ENCODE results near the gene MRTFA. TPM values are rescaled to one million over a fixed set of nuclear protein-coding genes. Genes with fewer than 3 reads are reported as not detected.

The MRTFA gene
- total RNA-seq, 1 donor: 34.0 TPM

DNA sequence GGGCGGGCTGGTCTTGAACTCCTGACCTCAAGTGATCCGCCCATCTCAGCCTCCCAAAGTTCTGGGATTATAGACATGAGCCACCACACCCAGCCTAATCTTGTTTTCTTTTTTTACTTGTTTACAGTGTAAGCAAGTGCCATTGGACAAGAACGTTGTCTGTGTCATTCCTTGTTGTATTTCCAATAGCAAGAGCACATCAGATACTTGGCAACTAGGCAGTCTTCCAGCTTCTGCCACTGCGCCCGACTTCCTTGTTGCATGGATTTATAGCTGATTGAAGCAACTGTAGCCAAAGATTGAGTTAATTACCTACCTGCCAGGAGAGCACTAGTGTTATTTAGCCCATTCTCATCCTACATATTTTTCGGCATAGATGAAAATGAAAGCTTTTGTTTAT, 269.2 kb downstream of the MRTFA start:
- no peak for DNase-seq (ENCODE audit: insufficient read length, low spot score, missing footprints)
- Histone ChIP-seq H4K20me1 (ENCODE audit: insufficient read depth, low read length) (no peaks in the 10 kb centered on the region), H3K36me3 (ENCODE audit: insufficient read depth, low read length) (peaks cover 43% of the 10 kb centered on the region), H3K79me2 (ENCODE audit: insufficient read depth, low read length) (peaks cover 12% of the 10 kb centered on the region), H3K4me1 (ENCODE audit: insufficient read depth, low read length) (peaks cover 4% of the 10 kb centered on the region), H3K27ac (ENCODE audit: low read depth, low read length) (no peak overlapping the region), H3K9me3 (ENCODE audit: low read depth, low read length) (no peaks in the 10 kb centered on the region), H2AFZ (ENCODE audit: low read length) (no peak overlapping the region), H3K27me3 (ENCODE audit: insufficient read depth, low read length) (no peaks in the 10 kb centered on the region), H3K4me2 (ENCODE audit: insufficient read depth, low read length) (no peak overlapping the region), H3K4me3 (ENCODE audit: insufficient read depth, low read length) (no peak overlapping the region)
- TF ChIP-seq, protein P1, sequence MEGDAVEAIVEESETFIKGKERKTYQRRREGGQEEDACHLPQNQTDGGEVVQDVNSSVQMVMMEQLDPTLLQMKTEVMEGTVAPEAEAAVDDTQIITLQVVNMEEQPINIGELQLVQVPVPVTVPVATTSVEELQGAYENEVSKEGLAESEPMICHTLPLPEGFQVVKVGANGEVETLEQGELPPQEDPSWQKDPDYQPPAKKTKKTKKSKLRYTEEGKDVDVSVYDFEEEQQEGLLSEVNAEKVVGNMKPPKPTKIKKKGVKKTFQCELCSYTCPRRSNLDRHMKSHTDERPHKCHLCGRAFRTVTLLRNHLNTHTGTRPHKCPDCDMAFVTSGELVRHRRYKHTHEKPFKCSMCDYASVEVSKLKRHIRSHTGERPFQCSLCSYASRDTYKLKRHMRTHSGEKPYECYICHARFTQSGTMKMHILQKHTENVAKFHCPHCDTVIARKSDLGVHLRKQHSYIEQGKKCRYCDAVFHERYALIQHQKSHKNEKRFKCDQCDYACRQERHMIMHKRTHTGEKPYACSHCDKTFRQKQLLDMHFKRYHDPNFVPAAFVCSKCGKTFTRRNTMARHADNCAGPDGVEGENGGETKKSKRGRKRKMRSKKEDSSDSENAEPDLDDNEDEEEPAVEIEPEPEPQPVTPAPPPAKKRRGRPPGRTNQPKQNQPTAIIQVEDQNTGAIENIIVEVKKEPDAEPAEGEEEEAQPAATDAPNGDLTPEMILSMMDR (IDR thresholded peaks at IDR 0.05; ENCODE audit: extremely low read depth, low read depth, low read length): no peak

DNA sequence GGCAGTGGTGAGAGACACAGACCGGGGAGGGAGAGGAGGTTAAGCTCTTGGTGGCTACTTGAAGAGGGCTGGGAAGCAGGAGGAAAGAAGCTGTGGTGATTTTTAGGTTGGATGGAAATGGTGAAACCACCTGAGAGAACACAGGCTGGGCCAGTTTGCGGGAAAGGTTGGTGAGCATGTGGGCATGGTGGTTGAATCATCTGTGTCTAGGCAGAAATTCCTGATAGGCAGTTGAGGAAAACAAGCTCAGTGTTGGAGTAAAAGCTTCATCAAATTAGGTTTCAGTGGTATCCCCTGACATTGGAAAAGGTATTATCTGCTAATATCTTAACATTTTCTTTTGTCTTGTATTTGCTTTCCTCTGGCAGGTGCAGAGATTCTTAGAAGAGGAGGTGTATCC, 270.5 kb downstream of the MRTFA start:
- Histone ChIP-seq H3K27me3 (ENCODE audit: insufficient read depth, low read length) (no peaks in the 10 kb centered on the region), H3K36me3 (ENCODE audit: insufficient read depth, low read length) (peaks cover 56% of the 10 kb centered on the region), H2AFZ (ENCODE audit: low read length) (no peak overlapping the region), H3K4me3 (ENCODE audit: insufficient read depth, low read length) (no peak overlapping the region), H3K4me2 (ENCODE audit: insufficient read depth, low read length) (no peak overlapping the region), H3K9me3 (ENCODE audit: low read depth, low read length) (no peaks in the 10 kb centered on the region), H3K27ac (ENCODE audit: low read depth, low read length) (no peak overlapping the region), H4K20me1 (ENCODE audit: insufficient read depth, low read length) (no peaks in the 10 kb centered on the region), H3K4me1 (ENCODE audit: insufficient read depth, low read length) (peaks cover under 1% of the 10 kb centered on the region), H3K79me2 (ENCODE audit: insufficient read depth, low read length) (peaks cover 6% of the 10 kb centered on the region)
- TF ChIP-seq, protein P1 (IDR thresholded peaks at IDR 0.05; ENCODE audit: extremely low read depth, low read depth, low read length): no peak
- no peak for DNase-seq (ENCODE audit: insufficient read length, low spot score, missing footprints)

DNA sequence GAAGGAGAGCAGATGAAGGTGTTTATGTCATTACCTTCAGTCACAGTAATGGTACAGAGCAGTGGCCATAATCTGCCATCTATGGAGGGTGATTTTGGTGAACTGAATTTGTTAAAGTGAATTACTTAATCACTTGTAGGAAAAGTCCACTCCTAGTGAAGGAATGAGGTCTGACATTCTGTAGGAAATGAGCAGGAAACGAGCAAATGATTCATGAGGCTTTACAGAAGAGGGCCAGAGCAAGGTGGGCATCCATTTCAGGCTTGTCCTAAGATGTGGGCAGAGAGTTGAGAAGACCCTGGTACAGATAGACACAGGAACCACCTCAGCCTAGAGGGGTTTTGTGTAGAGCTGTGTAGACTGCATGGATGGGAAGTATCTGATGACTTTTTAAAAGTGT, 272.1 kb downstream of the MRTFA start:
- Histone ChIP-seq H3K9me3 (ENCODE audit: low read depth, low read length) (no peaks in the 10 kb centered on the region), H3K27ac (ENCODE audit: low read depth, low read length) (no peak overlapping the region), H4K20me1 (ENCODE audit: insufficient read depth, low read length) (no peaks in the 10 kb centered on the region), H3K36me3 (ENCODE audit: insufficient read depth, low read length) (peaks cover 72% of the 10 kb centered on the region), H3K4me3 (ENCODE audit: insufficient read depth, low read length) (no peak overlapping the region), H3K27me3 (ENCODE audit: insufficient read depth, low read length) (no peaks in the 10 kb centered on the region), H2AFZ (ENCODE audit: low read length) (no peak overlapping the region), H3K4me2 (ENCODE audit: insufficient read depth, low read length) (no peak overlapping the region), H3K4me1 (ENCODE audit: insufficient read depth, low read length) (no peaks in the 10 kb centered on the region), H3K79me2 (ENCODE audit: insufficient read depth, low read length) (no peaks in the 10 kb centered on the region)
- DNase-seq (ENCODE audit: insufficient read length, low spot score, missing footprints): no peak
- TF ChIP-seq, protein P1 (IDR thresholded peaks at IDR 0.05; ENCODE audit: extremely low read depth, low read depth, low read length): no peak

DNA sequence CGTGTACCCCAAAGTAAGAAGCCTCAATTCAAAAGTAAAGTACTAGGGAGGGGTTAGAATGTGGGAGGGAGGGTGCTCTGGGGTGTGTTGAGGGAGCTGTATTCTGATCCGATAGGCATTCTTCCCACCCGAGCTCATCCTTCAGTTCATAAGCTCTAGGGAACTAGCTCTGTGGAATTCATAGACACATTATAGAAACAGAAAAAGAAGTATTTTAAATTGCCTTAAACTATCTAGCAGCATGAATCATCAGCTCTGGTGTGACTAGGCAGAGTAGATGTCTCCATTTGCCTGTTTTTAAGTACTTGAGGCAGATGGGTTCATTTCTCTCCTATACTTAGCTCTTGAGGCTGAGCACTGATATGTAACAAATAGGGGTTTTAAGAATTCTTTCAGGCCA, 273.5 kb downstream of the MRTFA start:
- no peak overlapping the region for H2AFZ ChIP-seq (ENCODE audit: low read length)
- no peaks in the 10 kb centered on the region for H3K27me3 ChIP-seq (ENCODE audit: insufficient read depth, low read length)
- no peak overlapping the region for H3K4me2 ChIP-seq (ENCODE audit: insufficient read depth, low read length)
- DNase-seq (ENCODE audit: insufficient read length, low spot score, missing footprints): peak; percentile 85
- peak overlapping the region; percentile 31 for H3K27ac ChIP-seq (ENCODE audit: low read depth, low read length)
- no peaks in the 10 kb centered on the region for H4K20me1 ChIP-seq (ENCODE audit: insufficient read depth, low read length)
- no peak overlapping the region for H3K4me3 ChIP-seq (ENCODE audit: insufficient read depth, low read length)
- H3K9me3 ChIP-seq (ENCODE audit: low read depth, low read length): no peaks in the 10 kb centered on the region
- TF ChIP-seq, protein P1 (IDR thresholded peaks at IDR 0.05; ENCODE audit: extremely low read depth, low read depth, low read length): no peak
- peaks cover 78% of the 10 kb centered on the region for H3K36me3 ChIP-seq (ENCODE audit: insufficient read depth, low read length)
- H3K4me1 ChIP-seq (ENCODE audit: insufficient read depth, low read length): no peaks in the 10 kb centered on the region
- H3K79me2 ChIP-seq (ENCODE audit: insufficient read depth, low read length): no peaks in the 10 kb centered on the region

Measured in osteoblast (primary cell).